Dermis microvascular lymphatic vessel endothelial cell (primary cell): ENCODE results near the gene KIAA1671. TPM values are rescaled to one million over a fixed set of nuclear protein-coding genes. Genes with fewer than 3 reads are reported as not detected.
A peak's percentile ranks its signal among the peaks of the same experiment; 100 is the strongest.

Experiments used
- DNase-seq, 2 donors: peaks; one replicate each; pipeline versions ENCODE4 v3.0.0 to v3.0.0-alpha.2; 2010; ENCODE audit warnings: low read depth in 2 of 2
- total RNA-seq: library from RNA; depleted of rRNA; stranded (reverse); fragments of >200 nt; gene quantifications from 2 replicates; pipeline ENCODE4 v1.2.1, GENCODE V29; 2014

Gene KIAA1671
- total RNA-seq, 1 donor from 2014 or later: 34.8 TPM

DNA sequence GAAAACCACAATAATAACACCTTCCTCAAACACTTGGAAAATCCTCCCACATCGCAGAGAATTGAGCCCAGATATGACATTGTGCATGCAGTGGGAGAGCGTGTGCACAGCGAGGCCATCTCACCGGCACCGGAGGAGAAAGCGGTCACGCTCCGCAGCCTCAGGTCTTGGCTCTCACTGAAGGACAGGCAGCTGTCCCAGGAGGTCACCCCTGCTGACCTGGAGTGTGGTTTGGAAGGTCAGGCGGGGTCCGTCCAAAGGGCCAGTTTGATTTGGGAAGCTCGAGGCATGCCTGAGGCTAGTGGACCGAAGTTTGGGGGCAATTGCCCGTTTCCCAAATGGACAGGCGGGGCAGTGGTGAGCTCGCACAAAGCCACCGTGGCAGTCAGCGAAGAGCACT is 86.7 kb downstream of the KIAA1671 start:
- no peak for DNase-seq

DNA sequence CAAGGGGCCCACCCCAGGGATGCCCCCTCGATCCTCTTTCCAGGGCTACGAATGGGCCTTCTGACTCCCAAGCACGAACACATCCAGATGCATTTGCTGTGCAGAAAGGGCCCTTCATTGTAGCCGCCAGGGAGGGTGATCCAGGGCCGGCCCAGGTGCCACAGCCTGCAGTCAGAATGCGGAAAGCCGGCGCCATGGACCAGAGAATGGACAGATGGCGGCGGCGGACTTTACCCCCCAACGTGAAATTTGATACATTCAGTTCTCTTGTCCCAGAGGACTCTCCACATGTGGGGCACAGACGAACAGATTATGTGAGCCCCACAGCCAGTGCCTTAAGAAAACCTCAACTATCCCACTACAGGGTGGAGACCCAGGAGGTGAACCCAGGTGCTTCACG is 87.2 kb downstream of the KIAA1671 start:
- no peak for DNase-seq

DNA sequence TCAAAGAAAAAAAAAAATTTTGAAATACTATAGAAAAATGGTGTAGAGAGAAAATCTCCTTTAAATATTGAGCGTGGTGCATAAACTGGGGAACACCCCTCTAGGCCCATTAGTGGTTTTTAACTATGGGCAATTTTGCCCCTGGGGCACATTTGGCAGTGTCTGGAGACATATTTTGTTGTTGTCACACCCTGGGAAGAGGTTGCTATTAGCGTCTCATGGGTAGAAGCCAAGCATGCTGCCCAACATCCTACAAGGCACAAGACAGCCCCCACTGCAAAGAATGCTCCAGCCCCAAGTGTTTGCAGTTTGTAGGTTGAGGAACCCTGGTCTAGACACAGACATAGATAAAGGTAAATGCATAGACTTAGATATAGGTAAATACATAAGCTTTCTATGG is 92.6 kb downstream of the KIAA1671 start:
- DNase-seq: no peak

DNA sequence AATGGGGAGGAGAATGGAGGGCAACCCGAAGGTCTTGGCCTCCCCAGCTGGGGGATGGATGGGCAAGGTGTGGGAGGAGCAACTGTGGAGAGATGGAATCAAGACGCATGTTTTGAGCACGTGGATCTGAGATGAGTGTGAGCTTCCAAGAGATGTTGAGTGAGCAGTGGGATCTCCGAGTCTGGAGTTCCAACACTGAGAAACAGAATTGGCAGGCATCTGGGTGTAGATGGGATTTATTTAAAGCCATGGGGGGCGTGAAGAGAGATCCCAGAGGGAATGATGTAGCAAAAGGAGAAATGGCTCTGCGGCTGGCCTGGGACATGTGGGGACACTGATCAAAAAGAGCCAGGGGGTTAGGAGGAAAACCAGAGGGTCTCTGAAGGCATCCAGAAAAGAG is 95.6 kb downstream of the KIAA1671 start:
- no peak for DNase-seq

DNA sequence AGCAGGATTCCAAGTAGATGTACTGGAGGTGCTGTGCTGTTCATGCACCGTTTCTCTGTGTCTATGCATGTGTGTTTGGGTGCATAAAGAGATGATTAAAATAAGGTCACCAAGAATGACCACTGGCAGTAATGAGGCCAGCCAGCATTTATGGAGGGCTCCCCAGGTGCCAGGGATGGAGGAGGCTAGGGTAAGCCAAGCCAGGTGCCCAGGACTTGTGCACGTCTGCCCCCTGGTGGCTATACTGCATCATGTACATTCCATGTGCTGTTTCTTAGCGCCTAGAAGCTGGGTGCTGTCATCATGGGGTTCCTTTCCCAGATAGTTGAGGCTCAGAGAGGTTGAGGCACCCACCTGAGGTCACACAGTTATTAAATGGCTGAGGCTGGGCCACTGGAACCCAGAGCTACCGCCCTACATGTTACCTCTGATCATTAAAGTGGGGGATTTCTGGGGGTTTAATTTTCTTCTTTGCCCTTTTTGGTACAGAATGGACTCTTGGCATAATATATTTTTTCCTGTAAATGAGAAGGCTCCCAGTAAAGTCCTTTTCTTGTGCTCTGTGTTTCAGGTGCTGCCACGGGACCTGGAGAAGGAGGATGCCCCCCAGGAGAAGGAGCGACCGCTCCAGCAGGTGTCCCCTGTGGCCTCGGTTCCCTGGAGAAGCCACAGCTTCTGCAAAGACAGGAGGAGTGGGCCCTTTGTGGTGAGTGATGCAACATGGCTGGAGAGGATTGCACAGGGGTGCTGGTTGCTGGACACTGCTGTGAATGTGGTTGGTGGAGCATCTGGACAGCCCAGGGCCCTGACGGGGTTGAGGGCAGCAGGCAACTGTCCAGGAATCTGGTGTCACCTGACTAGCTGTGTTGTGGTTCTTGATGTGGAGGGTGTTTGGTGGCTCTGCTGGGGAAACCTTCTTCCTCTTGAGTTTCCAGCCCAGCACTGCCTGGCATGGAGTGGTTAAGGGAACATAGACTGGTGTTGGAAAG is 96.4 kb downstream of the KIAA1671 start:
- peak; percentile 54 to 72 for DNase-seq

DNA sequence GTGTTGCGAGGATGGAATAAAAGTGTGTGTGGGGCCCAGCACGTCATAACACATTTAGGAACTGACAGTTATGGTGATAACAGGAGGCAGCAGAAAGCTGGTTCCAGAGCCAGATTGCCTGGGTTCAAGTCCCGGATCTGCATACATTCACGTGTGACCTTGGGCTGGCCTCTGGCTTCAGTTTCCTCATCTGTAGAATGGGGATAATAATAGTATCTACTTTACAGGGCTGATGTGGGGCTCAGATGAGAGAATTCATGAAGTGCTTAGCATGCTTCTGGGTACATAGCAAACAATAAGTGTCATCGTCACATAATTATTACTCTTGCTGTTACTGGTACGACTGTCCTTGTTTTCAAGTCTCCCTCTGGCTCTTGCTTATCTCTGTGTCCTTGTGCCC is 97.3 kb downstream of the KIAA1671 start:
- DNase-seq: no peak

DNA sequence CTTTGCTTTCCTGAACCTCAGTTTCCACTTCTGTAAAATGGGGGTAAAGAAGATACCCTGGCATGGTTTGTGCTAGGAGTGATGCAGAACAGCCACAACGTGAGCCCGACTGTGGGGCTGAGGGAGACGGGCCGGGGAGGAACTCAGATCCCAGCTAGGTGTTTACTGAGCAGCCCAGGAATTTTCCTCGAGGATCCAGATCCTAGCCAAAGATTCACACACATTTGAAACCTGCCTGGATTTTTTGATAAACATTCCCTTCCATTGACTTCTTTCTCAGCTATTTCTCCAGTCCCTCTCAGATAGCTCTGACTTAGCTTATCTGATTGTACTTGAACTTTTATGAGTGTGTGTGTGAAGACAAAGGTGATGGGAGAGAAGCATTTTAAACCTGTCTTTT is 98.0 kb downstream of the KIAA1671 start:
- no peak for DNase-seq

DNA sequence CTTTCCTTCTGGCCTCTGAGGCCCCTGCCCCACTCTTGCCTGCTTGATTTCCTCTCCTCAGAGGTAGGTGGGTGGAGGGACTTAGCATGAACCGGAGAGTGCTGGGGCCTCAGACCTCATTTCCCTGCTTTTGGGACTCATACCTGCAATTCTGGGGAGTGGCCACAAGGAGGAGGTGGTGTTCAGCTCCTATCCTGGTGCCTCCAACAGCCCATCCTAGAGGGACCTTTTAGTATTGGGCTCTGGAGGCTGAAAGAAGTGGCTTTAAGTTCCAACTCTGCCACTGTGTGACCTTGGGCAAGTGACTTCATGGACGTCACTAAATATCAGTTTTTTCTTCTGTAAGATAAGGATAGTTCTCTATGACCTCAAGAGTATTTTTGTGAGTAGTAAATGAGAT is 98.6 kb downstream of the KIAA1671 start:
- DNase-seq: no peak

DNA sequence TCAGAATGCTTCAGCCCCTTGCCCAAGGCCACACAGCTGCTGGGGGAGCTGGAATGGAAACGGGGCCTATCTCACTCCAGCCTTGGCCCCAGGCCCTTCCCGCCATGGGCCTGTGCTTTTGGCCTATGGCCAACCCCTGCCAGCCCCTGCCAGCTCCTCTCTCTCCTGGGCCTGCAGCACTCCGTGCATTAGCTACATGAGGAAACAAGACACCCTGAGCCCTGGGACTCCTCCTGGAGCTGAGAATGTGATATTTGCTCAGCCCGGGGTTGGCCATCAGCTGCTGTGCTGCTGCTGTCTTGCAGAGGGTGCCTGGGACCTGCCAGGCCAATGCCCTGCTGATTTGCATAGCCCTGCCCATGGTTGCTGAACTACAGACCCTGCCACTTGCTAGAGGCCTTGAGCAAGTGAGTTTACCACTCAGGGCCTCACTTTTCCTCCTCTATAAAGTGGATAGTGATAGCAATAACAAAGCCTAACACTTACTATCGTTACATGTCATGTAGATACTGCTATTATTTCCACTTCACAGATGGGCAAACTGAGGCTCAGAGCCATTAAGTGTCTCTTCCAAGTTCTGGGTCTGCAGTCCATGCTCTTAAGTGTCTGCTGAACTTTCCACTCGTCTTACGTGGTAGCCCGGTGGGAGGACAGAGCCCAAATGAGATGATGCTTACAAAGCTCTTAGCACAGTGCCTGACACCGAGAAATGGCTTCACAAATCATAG is 99.6 kb downstream of the KIAA1671 start:
- DNase-seq: no peak

DNA sequence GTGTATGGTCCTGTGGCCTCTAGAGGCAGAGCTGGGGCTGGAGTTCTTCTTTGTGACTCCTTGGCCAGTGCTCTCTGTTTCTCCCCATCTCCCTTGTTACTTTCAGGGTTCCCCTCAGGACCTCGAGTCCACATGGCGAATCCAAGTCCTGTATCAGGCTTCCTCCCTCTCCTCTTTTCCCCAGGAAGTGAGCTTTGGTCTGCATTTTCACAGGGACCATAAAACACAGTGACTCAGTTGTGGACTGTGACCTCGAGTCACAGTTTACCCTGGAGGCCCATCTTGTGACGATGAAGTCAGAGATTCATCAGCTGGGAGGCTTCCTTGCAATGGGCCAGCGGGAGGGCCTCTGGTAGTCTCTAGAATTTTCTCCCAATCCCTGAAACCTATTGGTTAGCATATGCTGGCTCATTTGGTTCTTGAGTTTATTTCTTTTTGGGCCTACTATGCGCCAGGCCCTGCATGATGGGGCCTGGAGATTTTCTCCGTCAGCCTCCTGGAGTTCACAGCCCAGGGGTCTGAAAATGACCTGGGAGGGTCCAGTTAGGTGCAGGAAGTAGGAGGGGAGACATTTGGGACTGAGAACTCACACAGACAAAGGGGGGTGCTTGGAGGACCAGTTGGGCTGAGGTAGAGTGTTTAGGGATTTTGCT is 100.8 kb downstream of the KIAA1671 start:
- peak in 1 of 2 donors; percentile 39 for DNase-seq

DNA sequence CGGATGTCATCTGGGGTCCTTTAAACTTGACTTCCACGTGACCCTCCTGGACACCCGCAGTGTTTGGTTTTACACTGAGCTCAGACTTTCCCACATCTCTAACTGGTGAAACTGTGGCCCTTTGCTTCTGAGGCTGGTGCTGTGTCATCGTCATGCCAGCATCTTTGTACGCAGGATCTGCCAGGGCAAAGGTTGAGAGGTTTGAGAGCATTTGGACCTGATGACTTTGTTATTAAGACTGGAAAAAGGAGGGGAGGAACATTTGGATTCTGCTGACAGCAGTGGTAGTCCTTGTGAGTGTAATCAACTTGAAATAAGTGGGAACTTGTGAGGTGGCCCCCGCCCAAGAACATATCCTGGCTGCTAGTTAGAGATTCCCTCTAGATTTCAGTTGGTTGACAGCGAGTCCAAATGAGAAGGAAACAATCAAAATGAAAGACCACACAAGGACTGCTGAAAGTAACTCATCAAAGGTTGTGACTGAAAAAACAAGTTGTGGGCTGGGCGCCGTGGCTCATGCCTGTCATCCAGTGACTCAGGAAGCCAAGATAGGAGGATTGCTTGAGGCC is 102.5 kb downstream of the KIAA1671 start:
- peak in 1 of 2 donors; percentile 24 for DNase-seq

DNA sequence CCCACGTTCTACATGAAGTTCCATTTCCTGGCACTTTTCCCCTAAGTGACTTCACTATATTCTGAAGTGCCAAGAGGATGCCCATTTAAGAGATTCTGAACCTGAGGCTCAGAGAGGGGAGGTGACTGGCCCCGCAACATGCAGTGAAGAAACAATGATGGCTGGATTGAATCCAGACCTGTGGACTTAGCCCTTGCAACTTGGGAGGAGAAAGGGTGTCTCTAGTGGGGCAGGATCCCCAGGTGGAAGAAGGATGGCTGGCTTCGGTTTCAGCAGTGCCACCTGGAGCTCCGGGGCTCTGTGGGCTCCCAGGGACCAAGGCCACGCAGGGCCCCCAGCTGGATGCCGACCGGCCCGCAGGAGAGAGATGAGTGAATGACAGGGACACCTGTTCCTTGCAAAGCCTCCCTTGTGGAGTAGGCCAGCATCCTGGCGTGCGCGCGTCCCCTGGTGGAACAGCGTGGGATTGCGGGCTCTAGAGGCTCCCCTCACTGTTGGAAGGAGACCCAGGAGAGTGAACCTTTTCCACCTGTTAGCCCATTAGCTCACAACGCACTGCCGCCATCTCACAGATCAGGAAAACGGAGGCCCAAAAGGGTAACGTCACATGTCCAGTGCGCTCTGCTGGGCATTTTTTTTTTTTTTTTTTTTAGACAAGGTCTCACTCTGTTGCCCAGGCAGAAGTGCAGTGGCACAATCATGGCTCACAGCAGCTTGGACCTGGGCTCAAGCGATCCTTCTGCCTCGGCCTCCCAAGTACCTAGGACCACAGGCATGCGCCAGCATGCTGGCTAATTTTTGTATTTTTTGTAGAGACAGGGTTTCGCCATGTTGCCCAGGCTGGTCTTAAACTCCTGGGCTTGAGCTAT is 104.7 kb downstream of the KIAA1671 start:
- peak; percentile 27 to 55 for DNase-seq

DNA sequence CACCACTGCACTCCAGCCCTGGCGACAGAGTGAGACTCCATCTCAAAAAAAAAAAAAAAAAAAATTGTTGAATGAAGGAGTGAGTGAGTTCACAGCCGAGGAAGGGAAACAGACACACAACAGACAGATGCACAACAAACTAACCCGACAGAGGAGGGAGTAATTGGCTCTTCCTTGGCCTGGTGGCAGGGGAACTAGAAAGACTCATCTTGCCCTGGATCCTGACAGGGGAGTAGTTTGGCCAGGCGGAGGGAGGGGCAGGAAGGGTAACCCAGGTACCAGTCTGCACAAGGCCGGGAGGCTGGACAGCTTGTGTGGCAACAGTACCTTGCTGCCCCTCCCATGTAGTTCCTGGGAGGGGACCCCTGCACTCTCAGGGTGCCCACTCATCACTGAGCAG is 106.9 kb downstream of the KIAA1671 start:
- DNase-seq: no peak

DNA sequence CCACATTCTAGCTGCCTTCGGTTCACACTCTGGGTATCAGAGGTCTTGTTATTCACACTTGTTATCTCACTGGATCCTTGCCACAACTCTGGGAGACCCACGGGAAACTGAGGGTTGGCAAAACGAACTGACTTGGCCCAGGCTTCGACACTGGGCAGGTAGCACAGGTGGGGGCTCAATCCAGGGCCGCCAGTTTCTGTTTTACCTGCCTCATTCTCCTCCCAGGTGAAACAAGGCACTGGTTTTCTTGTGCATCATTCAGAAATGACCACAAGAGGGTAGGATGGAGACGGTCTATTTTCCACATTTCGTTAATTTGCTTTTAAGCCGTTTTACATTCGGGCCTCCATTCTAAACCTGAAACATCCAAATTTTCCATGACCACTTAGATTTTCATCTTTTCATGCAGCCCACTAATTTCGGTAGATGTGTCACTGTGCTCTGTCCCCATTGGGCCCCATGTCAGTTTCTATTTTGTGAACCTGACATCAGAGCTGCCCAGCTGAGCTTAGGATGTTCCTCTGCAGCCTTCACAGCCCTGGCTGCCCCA is 108.1 kb downstream of the KIAA1671 start:
- DNase-seq: no peak

DNA sequence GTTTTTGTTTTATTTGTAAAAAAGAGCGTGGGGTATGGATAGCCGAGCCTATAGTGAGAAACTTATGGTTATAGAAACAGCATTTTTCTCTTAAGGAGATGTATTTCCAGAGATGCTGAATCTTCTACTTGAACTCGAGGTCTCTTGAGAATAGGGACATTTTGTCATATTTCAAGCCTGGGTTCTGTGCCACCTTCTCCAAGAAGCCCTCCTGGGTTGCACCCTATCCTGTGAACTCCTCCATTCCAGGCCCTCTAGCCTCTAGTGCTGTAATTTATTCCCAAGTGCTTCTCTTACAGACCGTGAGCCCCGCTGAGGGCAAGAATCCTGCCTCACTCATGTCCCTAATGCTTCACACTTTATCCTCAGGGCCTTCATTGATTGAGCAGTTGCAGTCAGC is 108.6 kb downstream of the KIAA1671 start:
- DNase-seq: no peak

DNA sequence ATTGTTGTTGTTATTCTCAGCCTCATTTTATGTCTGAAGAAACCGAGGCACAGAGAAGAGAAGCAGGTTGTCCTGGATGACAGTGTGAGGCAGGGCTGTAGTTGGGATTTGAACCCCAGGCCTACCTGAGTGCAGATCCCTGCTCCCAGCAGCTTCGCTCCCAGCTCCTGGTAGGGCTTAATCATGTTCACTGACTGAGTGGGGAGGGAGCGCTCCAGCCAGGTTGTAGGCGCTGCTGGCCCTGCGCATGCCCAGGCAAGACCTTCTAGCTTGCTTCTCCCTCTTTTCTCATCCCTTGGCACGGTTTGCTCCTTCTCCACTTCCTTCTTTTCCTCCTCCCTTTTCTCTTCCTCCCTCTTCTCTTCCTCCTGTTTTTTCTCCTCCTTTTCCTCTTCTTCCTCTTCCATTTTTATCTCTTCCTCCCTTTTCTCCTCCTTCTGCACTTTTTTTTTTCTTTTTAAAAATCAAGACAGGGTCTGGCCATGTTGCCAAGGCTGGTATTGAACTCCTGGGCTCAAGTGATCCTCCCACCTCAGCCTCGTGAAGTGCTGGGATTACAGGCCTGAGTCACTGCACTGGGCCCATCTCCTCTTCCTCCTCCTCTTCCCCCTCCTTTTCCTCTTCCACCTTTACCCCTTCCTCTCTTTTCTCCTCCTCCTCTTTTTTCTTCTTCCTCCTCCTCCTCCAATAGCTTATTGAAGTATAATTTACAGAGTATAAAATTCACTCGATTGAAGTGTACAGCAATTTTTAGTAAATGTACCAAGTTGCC is 109.3 kb downstream of the KIAA1671 start:
- no peak for DNase-seq

DNA sequence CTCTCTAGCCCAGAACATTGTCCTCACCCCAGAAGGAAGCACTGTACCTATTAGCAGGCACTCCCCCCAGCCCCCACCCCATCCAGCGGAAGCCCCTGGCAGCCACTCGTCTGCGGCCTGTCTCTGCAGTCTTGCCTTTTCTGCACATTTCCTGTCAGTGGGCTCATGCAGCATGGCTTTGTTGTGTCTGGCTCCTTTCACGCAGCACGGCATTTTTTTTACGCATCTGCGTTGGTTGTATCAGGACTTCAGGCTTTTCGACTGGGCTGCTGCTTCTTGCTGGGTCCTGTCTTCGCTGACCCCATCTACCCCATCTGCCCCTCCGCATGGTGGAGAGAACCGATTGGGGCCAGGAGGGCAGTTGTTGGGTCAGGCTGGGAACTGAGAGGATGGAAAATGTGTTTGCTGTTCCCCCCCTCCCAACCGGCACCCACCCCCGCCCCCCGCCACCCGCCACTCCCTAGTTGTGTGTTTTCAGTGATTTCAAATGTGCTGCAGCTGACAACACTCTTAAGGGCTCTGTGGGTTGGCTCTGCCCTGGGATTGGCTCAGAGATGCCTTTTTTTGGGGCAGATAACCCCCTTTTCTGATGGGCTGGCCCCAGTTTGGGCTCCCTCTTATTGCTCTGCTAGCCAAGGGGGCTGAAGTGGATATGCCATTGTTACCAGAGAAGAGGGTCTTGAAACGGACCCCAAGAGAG is 110.0 kb downstream of the KIAA1671 start:
- DNase-seq: peak in 1 of 2 donors; percentile 65

DNA sequence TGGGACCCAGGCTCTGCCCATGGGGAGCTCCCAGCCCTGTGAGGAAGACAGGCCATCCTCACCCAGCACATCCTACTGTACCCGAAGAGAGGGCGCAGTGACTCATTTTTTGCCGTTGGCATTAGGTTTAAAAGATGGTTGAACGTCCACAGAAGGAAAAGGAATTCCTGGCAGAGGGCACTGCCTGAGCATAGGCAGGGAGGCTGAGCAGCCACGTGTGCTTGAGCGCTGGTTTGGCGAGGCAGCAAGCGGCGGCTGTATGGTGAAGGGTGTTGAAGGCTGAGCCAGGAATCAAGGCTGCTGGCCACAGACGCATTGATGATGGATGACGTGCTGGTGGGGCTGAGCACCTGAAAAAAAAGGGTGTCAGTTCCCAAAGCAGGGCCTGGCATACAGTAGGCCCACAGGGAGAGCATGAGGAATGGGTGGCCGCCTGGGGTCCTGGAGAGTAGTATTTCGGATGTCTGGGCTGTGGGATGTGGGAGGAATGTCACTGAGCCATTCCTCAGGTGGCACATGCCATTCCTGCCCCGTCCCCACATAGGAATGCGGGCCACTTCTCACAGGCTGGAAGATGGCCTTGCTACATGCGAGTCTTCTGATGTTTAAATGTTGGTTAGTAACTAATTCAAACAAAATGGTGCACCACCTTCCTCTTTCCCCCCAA is 112.5 kb downstream of the KIAA1671 start:
- no peak for DNase-seq
